Hepatocyte (in vitro differentiated cells): Measurements from ENCODE around the gene CACNA2D4. TPM values are rescaled to one million over a fixed set of nuclear protein-coding genes. Genes with fewer than 3 reads are reported as not detected.

Experiments
- DNase-seq: peaks from one replicate; pipeline ENCODE4 v3.0.0-alpha.2; 2016; ENCODE audit warnings: low spot score
- H2AFZ ChIP-seq: fragments of 200-600 bp; sonication (generic); 2 replicates; pipeline ENCODE4 v1.6.0; 2016; ENCODE audit warnings: antibody characterized with exemption, mild to moderate bottlenecking
- H3K27ac ChIP-seq: fragments of 200-600 bp; sonication (generic); 2 replicates; pipeline ENCODE4 v1.5.1; 2016; ENCODE audit warnings: mild to moderate bottlenecking
- H3K27me3 ChIP-seq: fragments of 200-600 bp; sonication (generic); 2 replicates; pipeline ENCODE4 v1.6.1; 2016
- H3K36me3 ChIP-seq: fragments of 200-600 bp; sonication (generic); replicated peaks from 2 replicates; pipeline ENCODE4 v1.5.1; 2016; ENCODE audit warnings: low read depth; ENCODE audit not compliant: insufficient read depth
- H3K4me1 ChIP-seq: fragments of 200-600 bp; sonication (generic); 2 replicates; pipeline ENCODE4 v1.5.1; 2016; ENCODE audit warnings: mild to moderate bottlenecking, moderate library complexity; ENCODE audit not compliant: insufficient read depth
- H3K4me2 ChIP-seq: fragments of 200-600 bp; sonication (generic); 2 replicates; pipeline ENCODE4 v1.6.0; 2016
- H3K4me3 ChIP-seq: fragments of 200-600 bp; sonication (generic); 2 replicates; pipeline ENCODE4 v1.5.1; 2016; ENCODE audit warnings: mild to moderate bottlenecking
- H3K79me2 ChIP-seq: fragments of 200-600 bp; sonication (generic); 2 replicates; pipeline ENCODE4 v1.6.0; 2017; ENCODE audit warnings: mild to moderate bottlenecking
- H3K9me2 ChIP-seq: fragments of 200-600 bp; sonication (generic); replicated peaks from 2 replicates; pipeline ENCODE4 v1.6.0; 2017; ENCODE audit warnings: mild to moderate bottlenecking; ENCODE audit not compliant: insufficient read depth
- H3K9me3 ChIP-seq: fragments of 200-600 bp; sonication (generic); 2 replicates; pipeline ENCODE4 v1.5.1; 2016; ENCODE audit warnings: low read depth, mild to moderate bottlenecking
- H4K20me1 ChIP-seq: fragments of 200-600 bp; sonication (generic); 2 replicates; pipeline ENCODE4 v1.6.0; 2016; ENCODE audit warnings: mild to moderate bottlenecking; ENCODE audit not compliant: insufficient read depth, poor library complexity, severe bottlenecking
- EZH2 ChIP-seq: fragments of 200-600 bp; sonication (generic); IDR thresholded peaks from 2 replicates; pipeline ENCODE4 v1.6.1; 2016; ENCODE audit warnings: antibody characterized with exemption, mild to moderate bottlenecking, borderline replicate concordance
- EZH2phosphoT487 ChIP-seq: fragments of 200-600 bp; sonication (generic); IDR thresholded peaks from one replicate; pipeline ENCODE4 v1.6.1; 2018; ENCODE audit warnings: antibody characterized with exemption, mild to moderate bottlenecking, low read depth, moderate library complexity; ENCODE audit not compliant: unreplicated experiment, severe bottlenecking
- WGBS: methylation state at CpG from one replicate; pipeline ENCODE4 v1.1.6; 2016; ENCODE audit warnings: low lambda C conversion rate; ENCODE audit errors: missing lambda C conversion rate; 5-methylcytosine and 5-hydroxymethylcytosine counted together
- polyA plus RNA-seq: library from polyadenylated mRNA; unstranded; fragments of >200 nt; fragmentation: Nextera tagmentation; extraction: Ambion mirVana; gene quantifications from 2 replicates; pipeline ENCODE4 v1.2.1, GENCODE V29; 2016
- total RNA-seq: library from RNA; depleted of rRNA; stranded (reverse); fragments of >200 nt; gene quantifications from 2 replicates; pipeline ENCODE4 v1.2.3, GENCODE V29; 2014
- TF ChIP-seq, protein P1 (sequence below): fragments of 200-600 bp; sonication (generic); IDR thresholded peaks from 2 replicates; pipeline ENCODE4 v1.5.1; 2016; ENCODE audit warnings: antibody characterized with exemption, mild to moderate bottlenecking; ENCODE audit not compliant: poor library complexity

The CACNA2D4 gene
- total and polyA plus RNA-seq, 2 experiments from 2014 or later: 1.3 to 2.1 TPM

DNA sequence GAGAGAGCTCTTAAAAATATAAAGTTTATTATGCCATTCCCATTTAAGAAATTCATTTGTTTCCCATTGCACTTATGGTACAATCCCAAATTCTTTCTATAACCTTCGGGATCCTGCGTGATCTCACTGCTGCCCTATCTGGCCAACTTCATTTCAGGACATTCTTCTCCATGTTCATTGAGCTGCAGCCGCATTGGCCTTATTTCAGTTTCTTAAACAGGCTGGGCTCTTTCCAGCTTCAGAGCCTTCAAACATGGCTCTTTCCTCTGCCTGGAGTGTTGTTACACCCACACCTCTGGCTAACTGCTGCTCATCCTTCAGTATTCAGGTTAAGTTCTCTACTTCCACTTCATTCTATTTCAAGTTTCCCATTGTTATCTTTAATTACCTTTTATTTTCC lies 156.6 kb downstream of the CACNA2D4 start:
- no peak for DNase-seq
- Histone ChIP-seq H2AFZ (no peak overlapping the region), H3K27me3 (no peaks in the 10 kb centered on the region), H3K9me2 (no peaks in the 10 kb centered on the region), H3K4me3 (no peak overlapping the region), H3K36me3 (no peaks in the 10 kb centered on the region), H4K20me1 (peaks cover 2% of the 10 kb centered on the region), H3K9me3 (no peaks in the 10 kb centered on the region), H3K79me2 (peaks cover 65% of the 10 kb centered on the region), H3K4me2 (no peak overlapping the region), H3K27ac (no peak overlapping the region), H3K4me1 (peaks cover 8% of the 10 kb centered on the region)
- TF ChIP-seq EZH2phosphoT487 (no peak), EZH2 (no peak)
- TF ChIP-seq, protein P1, sequence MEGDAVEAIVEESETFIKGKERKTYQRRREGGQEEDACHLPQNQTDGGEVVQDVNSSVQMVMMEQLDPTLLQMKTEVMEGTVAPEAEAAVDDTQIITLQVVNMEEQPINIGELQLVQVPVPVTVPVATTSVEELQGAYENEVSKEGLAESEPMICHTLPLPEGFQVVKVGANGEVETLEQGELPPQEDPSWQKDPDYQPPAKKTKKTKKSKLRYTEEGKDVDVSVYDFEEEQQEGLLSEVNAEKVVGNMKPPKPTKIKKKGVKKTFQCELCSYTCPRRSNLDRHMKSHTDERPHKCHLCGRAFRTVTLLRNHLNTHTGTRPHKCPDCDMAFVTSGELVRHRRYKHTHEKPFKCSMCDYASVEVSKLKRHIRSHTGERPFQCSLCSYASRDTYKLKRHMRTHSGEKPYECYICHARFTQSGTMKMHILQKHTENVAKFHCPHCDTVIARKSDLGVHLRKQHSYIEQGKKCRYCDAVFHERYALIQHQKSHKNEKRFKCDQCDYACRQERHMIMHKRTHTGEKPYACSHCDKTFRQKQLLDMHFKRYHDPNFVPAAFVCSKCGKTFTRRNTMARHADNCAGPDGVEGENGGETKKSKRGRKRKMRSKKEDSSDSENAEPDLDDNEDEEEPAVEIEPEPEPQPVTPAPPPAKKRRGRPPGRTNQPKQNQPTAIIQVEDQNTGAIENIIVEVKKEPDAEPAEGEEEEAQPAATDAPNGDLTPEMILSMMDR: no peak
- WGBS: 98% methylated on average over 3 of the region's 3 CpGs

DNA sequence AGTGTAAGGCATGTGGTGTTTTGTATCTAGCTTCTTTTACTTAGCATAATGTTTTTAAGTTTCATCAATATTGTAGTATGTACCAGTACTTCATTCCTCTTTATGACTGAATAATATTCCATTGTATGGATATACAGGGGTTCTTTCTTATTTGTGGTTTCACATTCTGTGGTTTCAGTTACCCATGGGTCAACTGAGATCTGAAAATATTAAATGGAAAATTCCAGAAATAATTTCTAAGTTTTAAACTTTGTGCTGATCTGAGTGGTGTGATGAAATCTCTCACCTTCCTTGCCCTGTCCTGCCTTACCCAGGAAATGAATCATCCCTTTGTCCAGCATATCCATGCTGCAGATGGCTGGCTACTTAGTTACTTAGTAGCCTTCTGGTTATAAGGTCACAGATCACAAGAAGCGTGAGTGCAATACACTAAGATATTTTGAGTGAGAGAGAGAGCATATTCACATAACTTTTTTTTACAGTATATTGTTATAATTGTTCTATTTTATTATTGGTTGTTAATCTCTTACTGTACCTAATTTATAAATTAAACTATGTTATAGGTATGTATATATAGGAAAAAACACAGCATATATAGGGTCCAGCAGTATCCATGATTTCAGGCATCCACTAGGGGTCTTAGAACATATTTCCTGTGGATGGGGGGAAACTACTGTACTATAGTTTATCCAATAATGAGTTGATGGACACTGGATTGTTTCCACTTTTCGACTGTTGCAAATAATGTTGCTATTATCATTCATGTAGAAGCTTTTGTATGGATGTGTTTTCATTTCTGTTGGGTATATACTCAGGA lies 157.7 kb downstream of the CACNA2D4 start:
- H3K79me2 ChIP-seq: peaks cover 60% of the 10 kb centered on the region
- no peak overlapping the region for H3K4me3 ChIP-seq
- peaks cover 8% of the 10 kb centered on the region for H3K4me1 ChIP-seq
- peaks cover 2% of the 10 kb centered on the region for H4K20me1 ChIP-seq
- H3K9me3 ChIP-seq: no peaks in the 10 kb centered on the region
- no peaks in the 10 kb centered on the region for H3K27me3 ChIP-seq
- WGBS: 96% methylated on average over 2 of the region's 2 CpGs
- no peak overlapping the region for H2AFZ ChIP-seq
- no peaks in the 10 kb centered on the region for H3K36me3 ChIP-seq
- H3K27ac ChIP-seq: no peak overlapping the region
- DNase-seq: peak; percentile 15
- H3K9me2 ChIP-seq: no peaks in the 10 kb centered on the region
- no peak for TF ChIP-seq EZH2phosphoT487
- TF ChIP-seq EZH2: no peak
- TF ChIP-seq, protein P1: no peak
- H3K4me2 ChIP-seq: no peak overlapping the region

DNA sequence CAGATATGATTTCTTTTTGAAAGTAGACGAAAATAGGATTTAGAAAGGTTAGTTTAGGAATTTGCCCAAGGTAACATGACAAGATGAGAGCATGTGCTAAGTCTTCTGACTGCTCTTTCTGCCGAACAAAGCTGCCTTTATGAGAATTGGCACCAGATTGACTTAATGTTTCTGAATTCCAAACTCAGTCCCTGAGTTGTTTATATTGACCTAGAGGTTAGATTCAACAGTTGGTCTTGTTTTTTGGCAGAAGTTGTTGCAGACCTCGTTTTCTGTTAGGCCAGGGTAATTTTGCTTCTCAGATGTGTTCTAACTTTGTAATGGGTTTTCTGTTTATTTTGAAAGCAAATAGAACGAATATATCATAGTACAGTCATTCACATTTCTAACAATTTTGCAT lies 159.6 kb downstream of the CACNA2D4 start:
- H3K79me2 ChIP-seq: peaks cover 47% of the 10 kb centered on the region
- no peaks in the 10 kb centered on the region for H3K36me3 ChIP-seq
- no peaks in the 10 kb centered on the region for H3K27me3 ChIP-seq
- TF ChIP-seq, protein P1: no peak
- no peaks in the 10 kb centered on the region for H3K9me2 ChIP-seq
- no peak overlapping the region for H2AFZ ChIP-seq
- WGBS: 60% methylated on average over 4 of the region's 4 CpGs
- no peak overlapping the region for H3K4me3 ChIP-seq
- H3K4me2 ChIP-seq: no peak overlapping the region
- H3K27ac ChIP-seq: peak overlapping the region; percentile 22
- DNase-seq: no peak
- peaks cover 8% of the 10 kb centered on the region for H3K4me1 ChIP-seq
- H4K20me1 ChIP-seq: peaks cover 2% of the 10 kb centered on the region
- H3K9me3 ChIP-seq: no peaks in the 10 kb centered on the region
